Measurements from ENCODE around the gene PACSIN2.
"Not testable (repeated sequence)": the region's sequence is repeated elsewhere in the genome, so short reads cannot be mapped to it uniquely, and the experiment has no call there.

The PACSIN2 gene

DNA sequence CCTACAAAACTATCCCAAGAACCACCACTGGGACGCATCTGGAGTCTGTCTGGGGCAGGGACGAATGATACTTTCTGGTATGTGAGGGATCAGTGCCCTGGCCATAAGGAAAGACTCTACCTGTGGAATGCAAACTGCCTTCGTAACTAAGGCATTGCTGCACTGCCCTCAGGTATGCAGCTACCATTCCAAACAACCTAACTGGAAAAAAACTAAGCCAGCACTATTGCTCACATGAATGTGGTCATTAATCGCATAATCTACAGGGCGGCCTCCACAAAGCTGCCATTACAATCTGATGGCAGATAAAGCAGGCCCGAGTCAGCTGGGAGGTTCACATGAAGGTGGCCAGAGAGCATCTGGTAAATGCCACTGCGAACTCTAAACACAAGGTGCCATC is 3.9 kb downstream of the PACSIN2 start:
- DNase-seq, result no peak

DNA sequence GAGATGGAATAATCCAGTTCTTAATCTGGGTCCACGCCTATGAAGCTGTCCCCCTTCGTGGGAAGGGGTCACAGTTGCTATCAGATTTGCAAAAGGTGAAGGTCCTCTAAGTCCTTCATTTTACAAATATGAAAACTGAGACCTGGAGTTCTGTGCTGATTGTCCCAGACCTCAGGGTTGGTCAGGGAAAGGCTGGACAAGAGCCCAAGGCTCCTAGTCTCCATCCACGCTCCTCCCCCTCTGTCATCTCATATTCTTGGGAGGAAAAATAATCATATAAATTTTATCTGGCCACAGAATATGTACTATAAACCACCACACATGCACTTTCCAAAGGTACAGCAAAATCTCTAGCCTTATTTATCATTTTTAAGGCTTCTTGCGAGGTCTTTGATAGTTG is 5.5 kb downstream of the PACSIN2 start:
- no peak for DNase-seq

DNA sequence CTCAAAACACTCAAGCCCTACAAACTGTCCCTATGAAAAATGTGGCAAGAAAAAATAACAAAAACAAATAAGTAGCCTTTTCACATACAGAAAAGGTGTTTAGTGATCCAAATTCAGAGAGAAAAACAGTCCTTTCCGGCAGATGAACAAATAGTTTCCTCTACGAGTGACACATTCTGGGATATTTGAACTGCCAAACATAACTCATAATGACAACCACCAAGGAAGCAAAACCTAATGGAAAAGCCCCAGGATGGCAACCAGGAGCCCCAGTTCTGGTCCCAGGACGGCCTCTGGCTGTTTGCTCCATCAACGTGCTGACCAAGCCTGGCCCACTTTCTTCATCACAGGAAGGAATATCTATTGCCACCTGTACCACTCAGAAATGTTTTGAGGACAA is 6.0 kb downstream of the PACSIN2 start:
- DNase-seq, result no peak

DNA sequence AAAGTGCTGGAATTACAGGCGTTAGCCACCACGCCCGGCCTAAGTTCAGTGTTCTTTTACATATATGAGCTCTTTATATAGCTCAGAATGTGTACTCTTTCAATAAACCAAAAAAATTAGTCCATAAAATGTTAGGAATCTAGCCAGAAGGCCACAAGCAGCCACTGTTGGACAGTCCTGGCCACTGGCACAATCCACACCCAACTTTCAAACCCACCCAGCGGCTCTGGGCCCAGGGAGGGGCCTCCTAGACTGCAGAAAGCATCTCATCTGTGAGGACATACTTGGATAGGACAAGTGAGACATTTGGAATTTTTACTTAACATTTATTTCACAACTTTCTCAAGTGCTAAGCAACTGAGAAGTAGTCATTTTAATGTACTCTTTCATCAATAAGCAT is 6.4 kb downstream of the PACSIN2 start:
- no peak for DNase-seq

DNA sequence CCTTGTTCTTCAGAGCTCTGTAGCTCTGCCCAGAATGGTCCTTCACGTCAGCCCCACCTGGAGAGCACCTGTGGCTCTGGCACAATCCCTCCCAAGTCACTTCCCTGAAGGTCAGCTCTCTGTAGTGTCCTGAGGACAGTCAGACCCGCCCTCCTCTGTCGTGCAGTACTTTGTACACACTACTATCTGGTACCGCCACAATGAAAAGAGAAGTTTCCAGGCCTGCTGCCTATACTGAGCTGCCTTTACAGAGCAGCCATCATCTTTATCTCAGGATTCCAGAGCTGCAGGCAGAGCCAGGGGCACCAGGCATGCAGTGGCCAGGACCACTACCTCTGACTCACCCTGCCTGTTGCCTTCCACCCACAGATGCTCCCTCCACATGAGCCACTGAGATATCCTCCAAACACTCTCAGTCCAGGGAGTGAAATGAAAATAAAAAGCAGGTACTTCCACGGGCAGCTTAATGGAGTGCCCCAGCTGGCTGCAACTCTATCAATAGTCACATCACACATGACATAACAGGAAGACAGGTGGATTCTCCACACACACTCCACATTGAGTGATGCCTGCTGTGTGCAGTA is 7.3 kb downstream of the PACSIN2 start:
- DNase-seq, result no peak

DNA sequence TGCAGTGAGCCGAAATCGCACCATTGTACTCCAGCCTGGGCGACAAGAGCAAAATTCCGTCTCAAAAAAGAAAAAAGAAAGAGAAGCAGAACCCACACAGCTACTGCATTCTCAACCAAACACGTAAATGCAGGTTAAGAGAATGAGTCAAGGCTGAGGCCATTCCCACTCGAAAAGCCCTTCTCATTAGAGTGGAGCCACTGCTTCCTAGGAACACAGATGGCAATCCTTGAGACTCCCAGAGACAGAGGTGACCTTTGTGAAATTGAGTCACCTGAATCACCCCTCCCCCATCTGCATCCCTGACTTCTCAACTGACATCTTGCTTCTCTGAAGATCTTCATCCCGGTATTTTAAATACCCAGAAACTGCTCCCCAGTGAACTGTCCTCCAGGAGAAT is 8.2 kb downstream of the PACSIN2 start:
- DNase-seq, result no peak

DNA sequence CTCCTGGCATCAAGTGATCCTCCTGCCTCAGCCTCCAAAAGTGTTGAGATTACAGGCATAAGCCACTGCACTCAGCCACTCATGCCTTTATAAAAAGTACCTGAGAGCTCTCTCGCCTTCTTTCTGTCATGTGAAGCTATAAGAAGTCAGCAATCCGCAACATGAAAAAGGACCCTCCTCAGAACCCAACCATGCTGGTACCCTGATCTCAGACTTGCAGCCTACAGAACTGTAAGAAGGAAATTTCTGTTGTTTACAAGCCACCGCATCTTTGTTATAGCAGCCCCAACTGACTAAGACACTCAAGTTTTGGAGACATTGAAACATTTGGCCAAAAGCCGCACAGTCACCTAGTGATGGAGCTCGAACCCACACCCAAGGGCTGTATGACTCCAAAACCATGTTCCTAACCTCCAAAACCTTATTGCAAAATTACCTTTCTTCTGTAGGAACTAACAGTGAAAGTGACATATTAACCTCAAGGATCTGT is 8.9 kb downstream of the PACSIN2 start:
- no peak for DNase-seq

DNA sequence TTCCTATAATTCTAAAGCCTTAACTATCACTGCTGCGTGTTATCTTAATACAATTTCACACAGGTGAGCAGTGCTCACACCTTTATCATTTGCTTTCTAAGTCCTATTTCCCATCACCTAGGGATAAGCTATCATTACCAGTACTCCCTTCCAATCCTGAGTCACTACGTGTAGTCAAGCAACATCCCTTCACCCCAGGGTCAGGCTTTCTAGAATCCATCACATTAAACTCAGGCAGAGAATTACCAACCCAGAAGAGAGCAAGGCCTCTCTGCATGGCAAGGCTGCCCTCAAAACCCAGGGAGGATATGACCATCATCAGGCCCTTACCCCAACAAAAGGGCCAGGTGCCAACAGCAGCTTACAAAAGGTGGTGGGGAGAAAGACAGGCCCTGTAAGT is 9.8 kb downstream of the PACSIN2 start:
- no peak for DNase-seq

DNA sequence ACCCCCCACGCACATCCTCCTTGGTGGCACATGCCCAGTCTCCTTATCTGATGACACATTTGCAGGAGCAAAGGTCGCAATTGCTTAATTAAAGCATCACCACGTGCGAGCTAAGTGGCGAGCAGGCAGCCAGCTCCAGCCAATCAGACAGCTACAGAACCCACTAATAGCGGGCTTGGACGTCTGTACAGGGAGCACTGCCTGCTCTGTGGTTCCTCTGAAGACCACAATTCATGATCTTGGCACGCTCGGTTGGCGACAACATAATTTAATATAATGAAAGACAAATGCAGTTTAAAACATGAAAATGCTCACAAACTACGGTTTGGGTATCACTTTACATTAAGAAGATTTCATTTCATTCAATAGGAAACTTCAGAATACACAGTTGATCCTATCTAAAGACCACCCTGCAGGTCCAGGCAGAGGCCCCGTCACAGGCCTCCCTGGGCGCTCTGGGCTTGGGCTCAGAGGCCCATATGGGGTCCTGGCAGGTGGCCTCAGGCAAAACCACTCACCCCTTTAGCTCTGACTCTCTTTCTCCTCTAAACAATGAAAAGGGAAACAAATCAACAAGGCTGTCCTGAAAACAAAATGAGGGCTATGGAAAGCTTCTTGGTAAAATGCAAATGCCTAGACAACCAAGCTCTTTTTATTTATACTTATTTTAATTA is 10.4 kb downstream of the PACSIN2 start:
- no peak for DNase-seq

DNA sequence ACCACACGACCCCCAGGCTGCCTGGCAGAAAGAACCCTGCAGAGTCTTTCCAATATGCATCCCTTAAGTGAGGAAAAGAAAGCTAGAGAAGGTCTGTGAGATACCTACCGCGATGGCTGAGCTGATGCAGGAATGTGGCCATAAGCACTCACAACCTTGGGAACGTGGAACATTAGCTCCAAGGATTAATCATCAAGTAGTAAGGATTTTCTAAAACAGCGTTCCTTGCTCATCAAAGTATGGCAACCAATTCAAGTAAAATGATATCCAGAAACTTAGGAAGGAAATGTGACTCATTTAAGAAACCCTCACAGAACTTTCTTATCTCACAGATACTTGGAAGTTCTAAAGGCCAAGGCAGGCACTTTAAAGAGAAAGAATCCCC is 12.8 kb downstream of the PACSIN2 start:
- no peak for DNase-seq

DNA sequence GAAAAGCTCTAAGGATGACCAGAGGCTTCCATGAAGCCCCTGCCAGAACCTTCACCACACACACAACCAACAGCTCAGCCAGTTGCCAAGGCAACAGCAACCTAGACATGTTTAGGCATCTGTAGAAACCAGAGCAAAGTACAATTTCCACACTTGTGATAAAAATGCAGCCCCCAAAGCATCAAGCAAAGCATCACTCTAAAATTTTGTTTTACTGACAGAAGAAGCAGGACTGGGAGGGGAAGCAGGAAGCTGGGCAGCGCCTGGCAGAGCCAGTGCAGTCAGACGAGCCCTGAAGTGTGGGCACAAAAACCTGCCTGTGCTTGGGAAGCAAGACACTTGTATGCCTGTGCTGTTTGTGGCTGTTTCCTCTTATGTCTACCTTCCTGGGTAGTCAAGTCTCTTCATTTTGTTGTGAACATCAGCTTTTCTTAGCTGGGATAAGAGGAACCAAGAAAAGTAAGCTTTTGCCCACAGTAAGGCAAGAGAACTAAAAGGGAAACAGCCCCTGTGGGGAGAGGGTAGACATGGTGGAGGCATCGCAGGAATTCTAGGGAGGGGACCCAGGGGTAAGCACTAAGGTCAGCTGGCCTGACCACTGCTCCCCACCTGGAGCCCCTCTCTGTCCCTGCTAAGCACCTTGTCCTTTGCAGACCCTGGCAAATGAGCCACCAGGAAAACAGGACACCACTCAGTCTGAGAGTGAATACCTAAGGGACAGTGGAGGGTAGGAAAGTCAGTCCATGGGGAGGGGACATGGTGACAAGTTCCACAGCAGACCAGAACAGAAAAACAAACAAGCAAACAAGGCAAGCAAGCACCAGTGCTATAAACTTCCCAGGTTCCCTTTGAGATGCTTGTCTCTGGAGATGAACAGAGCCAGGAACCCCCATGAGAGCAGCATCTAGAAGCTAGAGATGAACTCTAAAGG is 13.4 kb downstream of the PACSIN2 start:
- DNase-seq, result peak; percentile 31

DNA sequence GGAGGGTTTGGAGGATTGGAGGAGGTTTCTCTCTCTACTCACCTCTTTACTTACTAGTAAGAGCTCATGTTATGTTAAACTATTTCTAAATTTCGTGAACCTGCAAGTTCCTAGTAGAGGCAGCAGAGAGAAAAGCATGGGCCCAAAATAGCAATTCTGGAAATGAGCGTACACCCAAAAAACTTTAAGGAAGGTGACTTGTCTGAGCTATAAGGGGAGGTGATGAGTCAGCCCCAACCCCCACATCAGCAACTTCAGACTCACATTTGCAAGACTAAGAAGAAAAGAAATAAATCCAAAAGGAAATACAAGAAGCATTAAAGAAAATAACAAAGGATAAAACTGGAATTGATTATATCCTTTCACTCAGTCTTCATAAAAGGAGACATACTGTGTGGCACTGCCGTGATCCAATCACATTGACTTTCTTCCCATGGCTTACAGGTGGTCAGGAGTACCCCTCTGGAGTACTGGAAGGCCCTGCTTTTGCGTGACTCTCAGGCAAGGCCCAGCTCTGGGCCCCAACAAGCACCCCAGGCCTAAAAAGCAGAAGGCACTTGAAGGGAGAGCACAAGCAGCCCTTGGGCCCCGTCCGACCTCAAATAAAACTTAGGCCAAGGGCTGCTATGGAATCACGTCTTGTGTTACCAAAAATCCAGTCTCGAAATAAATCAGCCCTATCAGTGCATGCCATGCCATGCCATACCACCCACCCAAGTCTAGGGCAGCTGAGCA is 14.3 kb downstream of the PACSIN2 start:
- peak; percentile 39 for DNase-seq

DNA sequence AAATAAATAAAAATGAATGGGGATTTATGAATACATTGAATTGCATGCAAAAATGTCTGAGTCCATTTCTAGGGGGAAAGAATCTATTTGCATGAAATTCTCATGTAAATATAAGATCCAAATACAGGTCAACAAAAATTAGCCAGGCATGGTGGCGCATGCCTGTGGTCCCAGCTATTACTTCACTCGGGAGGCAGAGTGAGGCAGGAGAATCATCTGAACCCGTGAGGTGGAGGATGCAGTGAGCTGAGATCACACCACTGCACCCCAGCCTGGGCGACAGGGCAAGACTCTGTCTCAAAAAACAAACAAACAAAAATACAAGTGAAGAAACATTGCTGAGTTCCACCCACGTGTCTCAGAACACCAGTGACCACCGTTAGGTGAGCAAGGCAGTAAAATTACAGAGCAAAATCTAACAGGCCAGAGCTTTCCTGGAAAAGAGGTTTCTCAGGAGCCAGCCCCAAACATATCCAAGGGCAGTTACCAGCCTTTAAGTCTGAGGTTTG is 17.3 kb downstream of the PACSIN2 start:
- DNase-seq, result no peak

DNA sequence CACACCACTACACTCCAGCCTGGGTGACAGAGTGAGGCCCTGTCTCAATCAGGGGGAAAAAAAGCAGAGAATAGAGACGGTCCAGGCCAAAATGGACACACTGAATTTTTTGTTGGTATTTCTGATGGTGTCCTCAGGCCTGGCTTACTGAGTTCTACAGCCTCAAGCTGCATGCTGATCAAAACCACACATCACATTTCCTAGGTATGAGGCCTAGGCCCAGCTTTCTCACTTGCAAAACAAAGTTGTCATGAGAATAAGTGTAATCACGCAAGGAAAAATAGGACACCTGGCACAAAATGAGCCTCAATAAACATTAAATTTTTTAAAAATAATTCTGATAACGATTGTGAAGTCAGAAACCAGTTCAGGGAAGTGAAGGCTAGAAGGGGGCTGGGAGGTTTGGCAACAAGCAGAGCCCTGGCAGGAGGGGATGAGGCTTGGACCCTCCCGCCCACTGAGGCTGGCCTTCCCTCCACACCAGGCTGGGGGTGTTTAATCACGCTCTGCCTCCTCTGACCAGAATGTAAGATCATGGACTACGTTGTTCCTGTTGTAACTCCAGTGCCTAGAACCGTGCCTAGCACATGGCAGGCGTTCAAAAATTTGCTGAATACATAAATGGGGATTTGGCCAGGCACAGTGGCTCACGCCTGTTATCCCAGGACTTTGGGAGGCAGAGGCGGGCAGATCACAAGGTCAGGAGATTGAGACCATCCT is 18.1 kb downstream of the PACSIN2 start:
- no peak for DNase-seq

DNA sequence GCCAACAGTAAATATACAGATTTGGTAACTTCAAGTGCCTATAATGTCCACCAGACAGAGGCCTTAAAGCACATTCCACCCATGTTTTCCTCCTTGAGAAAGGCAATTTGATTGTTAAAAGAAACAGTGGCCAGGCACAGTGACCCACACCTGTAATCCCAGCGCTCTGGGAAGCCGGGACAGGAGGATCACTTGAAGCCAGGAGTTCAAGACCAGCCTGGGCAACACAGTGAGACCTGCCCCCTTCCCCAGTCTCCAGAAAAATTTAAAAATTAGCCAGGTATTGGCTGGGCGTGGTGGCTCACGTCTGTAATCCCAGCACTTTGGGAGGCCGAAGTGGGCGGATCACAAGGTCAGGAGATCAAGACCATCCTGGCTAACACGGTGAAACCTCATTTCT is 19.3 kb downstream of the PACSIN2 start:
- DNase-seq, result not testable (repeated sequence)

DNA sequence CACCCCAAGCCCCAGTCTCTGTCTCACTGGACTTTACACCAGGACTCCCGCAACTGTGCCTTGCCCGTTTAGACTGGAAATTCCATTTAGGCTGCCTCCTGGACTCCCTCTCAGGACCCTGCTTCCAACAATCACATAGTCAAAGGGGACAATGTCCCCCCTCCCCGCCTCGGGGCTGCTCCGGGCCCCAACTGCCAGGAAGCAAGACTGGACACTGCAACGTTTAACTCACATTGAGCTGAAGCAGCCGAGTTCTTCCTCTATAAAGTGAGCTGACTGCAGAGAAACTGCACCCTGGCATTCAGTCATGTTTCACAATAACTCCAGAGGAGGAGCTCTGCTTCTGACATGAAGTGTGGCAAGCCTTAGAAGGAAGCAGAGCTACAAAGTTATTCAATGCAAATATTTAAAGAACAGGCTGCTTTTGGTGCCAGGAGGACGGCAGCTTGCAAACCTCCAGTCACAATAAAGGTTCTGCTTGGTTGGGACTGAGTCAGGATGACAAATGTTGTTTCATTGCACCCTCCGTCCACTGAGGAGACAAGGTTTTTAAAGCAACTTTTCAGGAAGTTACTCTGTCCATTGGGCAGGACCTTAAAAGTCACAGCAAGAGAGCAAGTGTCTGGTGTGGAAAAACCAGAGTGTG is 19.9 kb downstream of the PACSIN2 start:
- no peak for DNase-seq

DNA sequence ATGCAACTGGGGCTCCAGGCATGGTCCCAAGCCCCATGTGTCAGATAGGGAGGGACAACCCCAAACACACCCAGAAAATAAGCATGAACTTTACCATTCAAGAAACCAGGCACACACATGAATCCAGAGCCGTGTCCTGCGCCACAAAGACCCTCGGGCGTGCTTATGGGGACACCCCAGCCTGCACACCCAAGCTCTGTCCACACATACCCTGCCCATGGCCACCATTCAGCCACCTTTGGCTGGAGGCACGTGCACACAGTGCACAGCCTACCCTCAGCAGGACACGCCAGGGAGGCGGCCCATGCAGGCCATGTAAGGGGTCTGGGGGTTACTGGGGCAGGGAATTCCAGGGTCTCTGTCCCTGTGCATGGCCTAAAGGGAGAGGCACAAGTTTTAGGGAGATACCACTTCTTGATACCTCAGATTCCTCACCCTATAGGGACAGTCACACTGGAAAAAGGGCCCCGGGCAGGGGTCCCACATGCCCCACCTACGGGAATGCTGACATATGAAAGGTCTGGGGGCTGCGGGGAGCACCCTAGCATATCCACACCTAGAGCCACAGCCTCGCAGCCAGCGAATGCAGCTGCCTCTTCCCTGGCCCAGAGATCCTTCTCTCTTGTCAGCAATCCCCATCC is 20.6 kb downstream of the PACSIN2 start:
- DNase-seq, result no peak

DNA sequence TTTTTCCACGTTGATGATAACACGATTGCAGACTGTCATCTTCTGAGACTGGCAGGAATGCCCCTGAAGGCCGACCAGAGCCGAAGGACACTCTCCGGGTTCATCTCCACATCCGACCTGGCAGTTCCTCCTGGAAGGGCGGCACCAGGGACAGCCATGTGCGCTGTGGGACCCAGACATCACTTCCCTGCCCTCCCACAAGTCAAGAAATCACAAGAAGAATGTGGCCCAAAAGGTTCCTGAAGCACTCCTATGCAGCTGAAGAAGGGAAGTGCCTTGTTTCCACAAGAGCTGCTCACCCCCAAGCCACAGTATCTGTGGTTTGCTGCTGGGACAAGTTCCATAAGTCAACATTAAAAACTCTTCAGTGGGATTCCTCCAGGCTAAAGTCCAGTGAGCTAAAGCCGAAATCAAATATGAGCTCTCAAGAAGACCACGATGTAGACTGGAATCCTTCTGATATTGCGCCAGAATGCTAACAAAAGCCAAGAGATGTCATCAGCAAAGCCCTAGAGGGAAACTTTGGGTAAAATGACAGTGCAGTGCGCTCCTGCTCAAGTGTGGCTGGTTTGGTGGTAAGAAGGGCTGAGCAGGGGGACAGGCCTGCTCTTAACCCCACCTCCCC is 21.2 kb downstream of the PACSIN2 start:
- no peak for DNase-seq

DNA sequence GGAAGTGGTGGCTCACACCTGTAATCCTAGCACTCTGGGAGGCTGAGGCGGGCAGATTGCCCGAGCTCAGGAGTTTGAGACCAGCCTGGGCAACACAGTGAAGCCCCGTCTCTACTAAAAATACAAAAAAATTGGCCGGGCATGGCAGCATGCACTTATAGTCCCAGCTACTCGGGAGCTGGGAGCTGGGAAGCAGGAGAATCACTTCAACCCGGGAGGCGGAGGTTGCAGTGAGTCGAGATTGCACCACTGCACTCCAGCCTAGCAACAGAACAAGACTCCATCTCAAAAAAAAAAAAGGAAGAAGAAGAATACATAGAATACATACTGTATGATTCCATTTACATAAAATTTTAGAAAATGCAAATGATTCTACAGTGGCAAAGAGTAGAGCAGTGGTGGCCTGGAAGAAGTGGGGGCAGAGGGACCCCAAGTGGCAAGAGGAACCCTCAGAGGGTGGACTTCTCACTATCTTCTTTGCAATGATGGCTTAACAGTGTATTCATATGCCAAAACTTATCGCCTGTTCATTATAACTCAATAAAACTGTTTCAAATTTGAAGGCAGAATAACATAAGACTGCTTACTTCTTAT is 22.0 kb downstream of the PACSIN2 start:
- DNase-seq, result no peak

DNA sequence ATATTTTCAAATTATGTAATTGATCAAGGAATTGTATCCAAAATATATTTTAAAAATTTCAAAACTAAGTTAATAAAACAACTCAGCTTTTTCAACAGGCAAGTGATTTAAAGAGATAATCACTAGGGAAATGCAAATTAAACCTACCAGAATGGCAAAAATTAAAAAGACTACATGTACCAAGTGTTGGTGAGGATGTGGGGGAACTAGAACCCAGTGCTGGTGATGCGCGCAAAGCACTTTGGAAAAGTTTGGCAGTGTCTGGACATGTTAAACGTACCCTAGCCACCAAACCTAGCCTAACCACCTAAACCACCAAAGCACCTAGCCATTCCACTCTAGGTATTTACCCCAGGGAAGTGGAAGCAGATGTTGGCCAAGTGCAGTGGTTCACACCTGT is 22.9 kb downstream of the PACSIN2 start:
- no peak for DNase-seq

All from CD4-positive, alpha-beta T cell treated with Interleukin-17A for 4 hours (primary cell).